ENCODE data around the gene PTPRM.

PTPRM gene

GRCh38 chr18:7566567-7567473 is at the start of gene PTPRM:
Gene PTPRM (plus strand): TSS chr18:7567316. CDS start chr18:7567819, 503 bp downstream.
- peak; percentile 45 for DNase-seq

GRCh38 chr18:7517852-7518251 is 49.3 kb upstream of the PTPRM start:
- DNase-seq, result no peak

- no peak for DNase-seq
These were observed 46.8 kb upstream of the PTPRM start for GRCh38 chr18:7520200-7520785.

GRCh38 chr18:7521226-7521856 is 45.8 kb upstream of the PTPRM start:
- DNase-seq, result no peak

- no peak for DNase-seq
These were observed 43.3 kb upstream of the PTPRM start for GRCh38 chr18:7523772-7524171.

- no peak for DNase-seq
These were observed 42.3 kb upstream of the PTPRM start for GRCh38 chr18:7524786-7525185.

- no peak for DNase-seq
These were observed 34.2 kb upstream of the PTPRM start for GRCh38 chr18:7532942-7533341.

GRCh38 chr18:7535436-7536205 is 31.5 kb upstream of the PTPRM start:
- no peak for DNase-seq

GRCh38 chr18:7537145-7537544 is 30.0 kb upstream of the PTPRM start:
- no peak for DNase-seq

- DNase-seq, result no peak
These were observed 25.3 kb upstream of the PTPRM start for GRCh38 chr18:7541835-7542234.

GRCh38 chr18:7544686-7545085 is 22.4 kb upstream of the PTPRM start:
- DNase-seq, result no peak

GRCh38 chr18:7545734-7546133 is 21.4 kb upstream of the PTPRM start:
- DNase-seq, result no peak

GRCh38 chr18:7548221-7548620 is 18.9 kb upstream of the PTPRM start:
- no peak for DNase-seq

- no peak for DNase-seq
These were observed 18.4 kb upstream of the PTPRM start for GRCh38 chr18:7548721-7549120.

- DNase-seq, result no peak
These were observed 9.1 kb upstream of the PTPRM start for GRCh38 chr18:7557973-7558372.

GRCh38 chr18:7558769-7559168 is 8.3 kb upstream of the PTPRM start:
- DNase-seq, result no peak

- DNase-seq, result no peak
These were observed 7.3 kb upstream of the PTPRM start for GRCh38 chr18:7559709-7560319.

GRCh38 chr18:7561909-7562460 is 5.1 kb upstream of the PTPRM start:
- DNase-seq, result no peak

GRCh38 chr18:7562491-7562890 is 4.6 kb upstream of the PTPRM start:
- DNase-seq, result no peak

- DNase-seq, result no peak
These were observed 1.4 kb upstream of the PTPRM start for GRCh38 chr18:7565677-7566076.

GRCh38 chr18:7566244-7566566 is 911 bp upstream of the PTPRM start:
- DNase-seq, result no peak
